ENCODE data around the gene XRCC1. TPM values are rescaled to one million over a fixed set of nuclear protein-coding genes. Genes with fewer than 3 reads are reported as not detected.

Gene XRCC1, protein sequence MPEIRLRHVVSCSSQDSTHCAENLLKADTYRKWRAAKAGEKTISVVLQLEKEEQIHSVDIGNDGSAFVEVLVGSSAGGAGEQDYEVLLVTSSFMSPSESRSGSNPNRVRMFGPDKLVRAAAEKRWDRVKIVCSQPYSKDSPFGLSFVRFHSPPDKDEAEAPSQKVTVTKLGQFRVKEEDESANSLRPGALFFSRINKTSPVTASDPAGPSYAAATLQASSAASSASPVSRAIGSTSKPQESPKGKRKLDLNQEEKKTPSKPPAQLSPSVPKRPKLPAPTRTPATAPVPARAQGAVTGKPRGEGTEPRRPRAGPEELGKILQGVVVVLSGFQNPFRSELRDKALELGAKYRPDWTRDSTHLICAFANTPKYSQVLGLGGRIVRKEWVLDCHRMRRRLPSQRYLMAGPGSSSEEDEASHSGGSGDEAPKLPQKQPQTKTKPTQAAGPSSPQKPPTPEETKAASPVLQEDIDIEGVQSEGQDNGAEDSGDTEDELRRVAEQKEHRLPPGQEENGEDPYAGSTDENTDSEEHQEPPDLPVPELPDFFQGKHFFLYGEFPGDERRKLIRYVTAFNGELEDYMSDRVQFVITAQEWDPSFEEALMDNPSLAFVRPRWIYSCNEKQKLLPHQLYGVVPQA
- 10 to 100 TPM; 61.0 to 81.4 (median 73.1) TPM for polyA plus RNA-seq (ENCODE audit: insufficient read length in 3 of 3)
- long read RNA-seq, donor 1, partial matches to known transcripts, result 0 of 2 reads
- long read RNA-seq, donor 1, other reads (novel, unspliced or antisense), result 0 of 2 reads
- long read RNA-seq, donor 2, result 0 reads
- long read RNA-seq, donor 3, transcript XRCC1-201 (17 exons, 2,802 nt), result major isoform, 6 of 13 reads
- long read RNA-seq, donor 3, partial matches to known transcripts, result 7 of 13 reads
- long read RNA-seq, donor 3, other reads (novel, unspliced or antisense), result 0 of 13 reads
- long read RNA-seq, donor 4, partial matches to known transcripts, result 0 of 3 reads
- long read RNA-seq, donor 4, other reads (novel, unspliced or antisense), result 0 of 3 reads
- long read RNA-seq, donor 5, transcript XRCC1-201 (17 exons, 2,802 nt), result major isoform, 7 of 19 reads
- long read RNA-seq, donor 5, partial matches to known transcripts, result 10 of 19 reads
- long read RNA-seq, donor 5, other reads (novel, unspliced or antisense), result 0 of 19 reads
- long read RNA-seq, donor 6, partial matches to known transcripts, result 33 of 48 reads
- long read RNA-seq, donor 6, other reads (novel, unspliced or antisense), result 12 of 48 reads
- long read RNA-seq, donor 7, partial matches to known transcripts, result 7 of 12 reads
- long read RNA-seq, donor 7, other reads (novel, unspliced or antisense), result 0 of 12 reads
- long read RNA-seq, donor 8, partial matches to known transcripts, result 33 of 38 reads
- long read RNA-seq, donor 8, other reads (novel, unspliced or antisense), result 0 of 38 reads
- long read RNA-seq, donor 9, transcript XRCC1-201 (17 exons, 2,802 nt), result major isoform, 8 of 13 reads
- long read RNA-seq, donor 9, partial matches to known transcripts, result 5 of 13 reads
- long read RNA-seq, donor 9, other reads (novel, unspliced or antisense), result 0 of 13 reads
- long read RNA-seq, donor 10, partial matches to known transcripts, result 0 of 3 reads
- long read RNA-seq, donor 10, other reads (novel, unspliced or antisense), result 0 of 3 reads
- long read RNA-seq, donor 11, partial matches to known transcripts, result 0 of 4 reads
- long read RNA-seq, donor 11, other reads (novel, unspliced or antisense), result 0 of 4 reads
- long read RNA-seq, donor 12, partial matches to known transcripts, result 0 of 1 reads
- long read RNA-seq, donor 12, other reads (novel, unspliced or antisense), result 0 of 1 reads
- long read RNA-seq, donor 13, partial matches to known transcripts, result 15 of 15 reads
- long read RNA-seq, donor 13, other reads (novel, unspliced or antisense), result 0 of 15 reads
- long read RNA-seq, donor 14, partial matches to known transcripts, result 0 of 2 reads
- long read RNA-seq, donor 14, other reads (novel, unspliced or antisense), result 0 of 2 reads
- long read RNA-seq, donor 15, partial matches to known transcripts, result 0 of 2 reads
- long read RNA-seq, donor 15, other reads (novel, unspliced or antisense), result 0 of 2 reads
- long read RNA-seq, donor 16, transcript XRCC1-201 (17 exons, 2,802 nt), result major isoform, 12 of 112 reads
- long read RNA-seq, donor 16, partial matches to known transcripts, result 63 of 112 reads
- long read RNA-seq, donor 16, other reads (novel, unspliced or antisense), result 36 of 112 reads

GRCh38 chr19:43575156-43575950 is at the start of gene XRCC1, which contains the start of gene PINLYP:
TSS of gene XRCC1 (minus strand) at chr19:43575527. CDS start at chr19:43575458, 69 bp downstream.
TSS of gene PINLYP (plus strand) at chr19:43575801. CDS start at chr19:43577192, 1,391 bp downstream.
- DNase-seq (ENCODE audit: extremely low read depth in 1 of 11, low read depth in 9 of 11, low spot score in 4 of 11), result peak; percentile 92 to 99 (median 98)

GRCh38 chr19:43624933-43625332 is 49.6 kb upstream of the XRCC1 start:
- no peak for DNase-seq (ENCODE audit: extremely low read depth in 1 of 11, low read depth in 9 of 11, low spot score in 4 of 11)

DNA sequence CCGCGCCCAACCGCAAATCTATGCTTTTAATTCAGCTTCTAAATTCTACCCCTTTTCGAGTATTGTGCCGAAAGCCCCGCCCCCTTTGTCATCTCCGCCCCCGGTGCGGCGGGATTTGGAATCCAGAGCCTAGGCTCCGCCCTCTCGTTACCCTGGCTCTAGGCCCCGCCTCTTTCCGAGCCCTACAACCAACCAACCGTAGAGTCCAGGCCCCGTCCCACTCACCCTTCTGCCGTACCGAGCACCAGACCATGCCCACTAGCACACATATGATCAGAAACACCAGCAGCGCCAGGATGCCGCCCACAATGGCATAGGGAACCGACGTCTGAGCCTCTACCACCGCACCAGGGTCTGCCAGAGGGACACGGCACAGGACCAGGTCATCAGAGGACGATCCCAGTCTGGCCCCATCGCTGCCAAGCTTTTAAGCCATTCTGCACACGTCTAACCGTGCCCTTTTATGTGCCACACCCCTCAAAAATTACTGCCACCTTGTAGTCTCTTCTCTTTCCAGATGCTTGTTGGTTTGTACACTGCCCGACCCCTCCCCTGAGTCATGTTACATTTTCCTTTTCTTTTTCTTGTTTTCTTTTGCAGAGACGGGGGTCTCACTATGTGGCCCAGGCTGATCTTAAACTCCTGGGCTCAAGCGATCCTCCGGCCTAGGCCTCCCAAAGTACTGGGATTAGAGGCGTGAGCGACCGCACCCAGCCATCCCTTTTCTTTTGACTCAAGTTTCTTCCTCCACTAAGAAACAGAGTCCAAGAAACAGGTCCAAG is 48.8 kb upstream of the XRCC1 start:
- DNase-seq (ENCODE audit: extremely low read depth in 1 of 11, low read depth in 9 of 11, low spot score in 4 of 11), result no peak

GRCh38 chr19:43622956-43623355 is 47.6 kb upstream of the XRCC1 start:
- DNase-seq (ENCODE audit: extremely low read depth in 1 of 11, low read depth in 9 of 11, low spot score in 4 of 11), result no peak

DNA sequence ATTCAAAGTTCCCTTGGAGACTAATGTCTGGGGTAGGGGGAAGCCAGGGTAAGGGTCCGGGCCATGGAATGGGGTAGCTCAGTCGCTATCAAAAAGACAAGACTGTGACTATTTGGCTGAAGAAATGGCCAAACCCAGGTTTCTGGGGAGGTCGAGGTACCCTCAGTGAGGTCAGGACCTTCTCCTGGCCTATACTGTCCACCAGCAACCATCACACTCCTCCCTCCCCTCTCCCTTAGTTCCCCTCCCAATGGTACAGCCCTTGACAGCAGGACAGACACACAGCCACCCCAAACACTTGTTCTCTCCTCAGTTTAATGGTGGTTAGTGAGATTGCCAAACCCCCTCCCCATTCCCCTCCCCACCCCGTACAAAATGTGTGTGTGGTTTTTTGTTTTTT is 46.7 kb upstream of the XRCC1 start:
- DNase-seq (ENCODE audit: extremely low read depth in 1 of 11, low read depth in 9 of 11, low spot score in 4 of 11), result no peak

DNA sequence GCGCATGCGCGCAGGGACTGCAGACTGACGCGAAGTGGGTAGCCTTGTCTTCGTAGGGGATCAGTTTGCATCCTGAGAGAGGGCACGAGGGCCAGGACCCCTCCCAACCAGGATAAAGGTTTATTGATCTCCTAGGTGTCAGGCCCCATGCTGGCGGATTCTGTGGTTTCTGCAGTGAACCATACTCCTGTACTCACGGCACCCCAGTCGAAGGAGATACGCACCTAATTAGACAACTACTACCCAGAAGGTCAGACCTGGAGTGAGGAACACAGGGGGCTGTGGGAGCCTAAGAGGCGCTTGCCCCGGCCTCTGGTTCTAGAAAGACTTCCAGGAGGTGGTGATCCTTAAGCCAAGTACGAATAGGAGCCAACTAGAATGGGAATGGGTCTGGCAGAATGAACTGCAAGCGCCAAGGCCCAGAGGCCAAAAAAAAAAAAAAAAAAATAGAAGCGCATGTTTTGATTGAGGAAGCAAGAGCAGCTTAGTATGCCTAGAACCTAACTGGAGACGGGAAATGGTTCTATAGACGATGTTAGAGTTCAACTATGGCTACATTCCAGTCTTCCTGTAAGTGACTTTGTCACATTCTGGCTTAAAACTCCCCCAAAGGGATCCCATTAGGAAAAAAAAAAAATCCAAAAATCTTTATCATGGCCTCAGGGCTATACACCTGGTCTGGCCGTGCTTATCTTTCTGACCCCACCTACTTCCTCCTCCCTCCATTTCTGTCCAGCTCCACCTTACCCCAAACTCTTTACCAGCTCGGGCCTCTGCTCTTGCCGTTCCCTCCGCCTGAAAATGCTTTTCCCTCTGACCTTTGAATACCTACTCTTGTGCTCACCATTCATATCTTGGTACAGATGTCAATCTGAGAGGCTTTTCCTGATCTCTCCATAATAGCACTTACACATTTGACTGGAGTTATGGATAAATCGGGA is 45.0 kb upstream of the XRCC1 start:
- DNase-seq (ENCODE audit: extremely low read depth in 1 of 11, low read depth in 9 of 11, low spot score in 4 of 11), result no peak

GRCh38 chr19:43619262-43620060 is 44.1 kb upstream of the XRCC1 start, which contains the start of gene ZNF428:
TSS of gene ZNF428 (minus strand) at chr19:43619629. CDS start at chr19:43614304, 5,325 bp downstream.
- DNase-seq (ENCODE audit: extremely low read depth in 1 of 11, low read depth in 9 of 11, low spot score in 4 of 11), result peak; percentile 66 to 88 (median 86)

DNA sequence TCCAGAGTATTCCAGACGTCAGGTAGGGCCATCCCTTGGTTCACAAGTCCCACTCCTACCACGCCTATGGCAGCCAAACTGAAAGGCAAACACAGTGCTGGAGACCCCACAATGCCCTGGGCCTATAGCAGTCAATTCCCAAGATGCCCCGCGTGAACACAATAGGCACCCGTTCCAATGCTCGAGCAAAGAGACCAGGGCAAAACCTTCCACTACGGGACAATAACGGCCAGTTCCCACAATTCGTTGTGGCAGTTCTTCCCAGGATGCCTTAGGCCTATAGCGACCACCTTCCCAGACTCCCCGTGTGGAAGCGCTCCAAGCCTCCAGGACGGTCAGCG is 43.6 kb upstream of the XRCC1 start:
- peak in 2 of 11 donors; percentile 44 to 66 for DNase-seq (ENCODE audit: extremely low read depth in 1 of 11, low read depth in 9 of 11, low spot score in 4 of 11)

GRCh38 chr19:43616954-43617353 is 41.6 kb upstream of the XRCC1 start:
- DNase-seq (ENCODE audit: extremely low read depth in 1 of 11, low read depth in 9 of 11, low spot score in 4 of 11), result no peak

DNA sequence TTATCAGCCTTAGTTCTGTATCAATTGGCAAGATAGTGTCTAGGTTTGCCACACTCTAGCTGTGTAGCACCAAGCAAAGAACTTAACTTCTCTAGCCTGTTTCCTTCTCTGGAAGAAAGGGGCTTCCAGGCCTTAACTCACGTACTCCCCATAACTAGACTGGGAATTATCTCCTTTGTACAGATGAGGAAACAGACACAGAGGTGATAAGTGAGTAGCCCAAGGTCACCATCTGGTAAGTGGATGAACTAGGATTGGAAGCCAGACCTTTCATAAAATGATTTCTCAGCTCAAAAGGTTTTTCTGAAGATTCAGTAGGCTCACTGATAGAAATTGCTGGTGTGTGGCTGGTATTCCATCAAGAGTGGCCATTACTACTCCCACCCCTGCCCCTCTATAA is 41.0 kb upstream of the XRCC1 start:
- DNase-seq (ENCODE audit: extremely low read depth in 1 of 11, low read depth in 9 of 11, low spot score in 4 of 11), result no peak

- no peak for DNase-seq (ENCODE audit: extremely low read depth in 1 of 11, low read depth in 9 of 11, low spot score in 4 of 11)
Observed at GRCh38 chr19:43612374-43612773, 37.0 kb upstream of the XRCC1 start.

- no peak for DNase-seq (ENCODE audit: extremely low read depth in 1 of 11, low read depth in 9 of 11, low spot score in 4 of 11)
Observed at GRCh38 chr19:43611788-43612187, 36.5 kb upstream of the XRCC1 start, which contains the start of gene SRRM5. TSS of gene SRRM5 (plus strand) at chr19:43612088. CDS start at chr19:43612122, 34 bp downstream.

GRCh38 chr19:43610493-43610892 is 35.2 kb upstream of the XRCC1 start:
- no peak for DNase-seq (ENCODE audit: extremely low read depth in 1 of 11, low read depth in 9 of 11, low spot score in 4 of 11)

GRCh38 chr19:43609872-43610271 is 34.5 kb upstream of the XRCC1 start:
- no peak for DNase-seq (ENCODE audit: extremely low read depth in 1 of 11, low read depth in 9 of 11, low spot score in 4 of 11)
